ENCODE results near the gene NT5C3B.
A peak's percentile ranks its signal among the peaks of the same experiment; 100 is the strongest.
"Not testable (repeated sequence)": the region's sequence is repeated elsewhere in the genome, so short reads cannot be mapped to it uniquely, and the experiment has no call there.

NT5C3B gene

GRCh38 chr17:41835800-41836549, at the start of gene NT5C3B:
Gene NT5C3B, minus strand, starts transcription at chr17:41836232. Its CDS starts 39 bp downstream, at chr17:41836193.
- peak in 40 of 42 donors; percentile 21 to 85 (median 68) for DNase-seq
- intact Hi-C loops (cut with DNase I), result no loop called here

GRCh38 chr17:41885733-41886132, 49.7 kb upstream of the NT5C3B start:
- intact Hi-C loops (cut with DNase I), result no loop called here
- DNase-seq, result peak in 4 of 42 donors; percentile 9 to 34 (median 19)

DNA sequence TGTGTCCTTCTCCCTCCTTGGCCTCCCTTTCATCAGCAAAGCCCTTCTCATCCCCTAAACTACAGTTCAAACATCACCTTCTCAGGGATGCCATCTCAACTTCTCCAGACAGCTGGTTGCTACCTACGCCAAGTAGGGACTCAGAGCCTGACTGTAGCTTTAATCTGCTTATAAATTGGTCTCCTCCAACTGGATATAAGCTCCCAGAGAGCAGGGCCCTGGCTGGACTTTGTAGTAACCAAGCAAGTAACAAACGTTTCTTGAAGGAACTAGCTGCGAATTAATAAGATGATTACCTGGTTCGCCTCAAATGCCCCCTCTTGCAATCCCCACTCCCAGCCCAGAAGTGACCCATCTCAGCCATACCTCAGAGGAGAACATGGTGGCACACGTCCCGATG, 46.7 kb upstream of the NT5C3B start:
- intact Hi-C loops (cut with DNase I), result no loop called here
- no peak for DNase-seq

DNA sequence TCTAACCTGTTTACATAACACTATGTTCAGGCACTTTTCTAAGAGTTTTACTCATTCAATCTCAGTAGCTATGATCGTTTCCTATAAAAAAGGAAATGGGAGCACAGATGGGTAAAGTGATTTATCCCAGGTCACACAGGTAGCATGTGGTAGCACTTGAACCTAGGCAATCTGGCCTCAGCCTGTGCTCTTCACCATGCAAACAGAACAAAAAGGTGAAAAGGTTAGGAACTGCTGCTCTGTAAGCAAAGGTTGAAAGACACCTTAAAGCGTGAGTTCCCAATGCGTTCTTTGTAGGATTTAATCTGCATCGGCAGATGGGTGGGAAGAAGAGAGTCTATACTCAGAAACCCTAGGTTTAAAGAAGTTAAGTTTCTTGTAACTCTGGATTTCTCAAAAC, 44.1 kb upstream of the NT5C3B start:
- intact Hi-C loops (cut with DNase I), result no loop called here
- no peak for DNase-seq

DNA sequence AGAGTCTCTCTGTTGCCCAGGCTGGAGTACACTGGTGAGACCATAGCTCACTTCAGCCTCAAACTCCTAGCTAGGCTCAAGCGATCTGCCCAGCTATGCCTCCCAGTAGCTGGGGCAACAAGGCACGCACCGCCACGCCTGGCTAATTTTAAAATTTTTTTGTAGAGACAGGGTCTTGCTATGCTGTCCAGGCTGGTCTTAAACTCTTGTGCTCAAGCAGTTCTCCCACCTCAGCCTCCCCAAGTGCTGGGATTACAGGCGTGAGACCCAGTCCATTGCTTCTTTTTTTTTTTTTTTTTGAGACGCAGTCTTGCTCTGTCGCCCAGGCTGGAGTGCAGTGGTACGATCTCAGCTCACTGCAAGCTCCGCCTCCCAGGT, 38.2 kb upstream of the NT5C3B start:
- DNase-seq; intact Hi-C loops (cut with DNase I): not testable (repeated sequence)

- no peak for DNase-seq
- intact Hi-C loops (cut with DNase I), result no loop called here
Observed at GRCh38 chr17:41873559-41874292, 37.7 kb upstream of the NT5C3B start.

DNA sequence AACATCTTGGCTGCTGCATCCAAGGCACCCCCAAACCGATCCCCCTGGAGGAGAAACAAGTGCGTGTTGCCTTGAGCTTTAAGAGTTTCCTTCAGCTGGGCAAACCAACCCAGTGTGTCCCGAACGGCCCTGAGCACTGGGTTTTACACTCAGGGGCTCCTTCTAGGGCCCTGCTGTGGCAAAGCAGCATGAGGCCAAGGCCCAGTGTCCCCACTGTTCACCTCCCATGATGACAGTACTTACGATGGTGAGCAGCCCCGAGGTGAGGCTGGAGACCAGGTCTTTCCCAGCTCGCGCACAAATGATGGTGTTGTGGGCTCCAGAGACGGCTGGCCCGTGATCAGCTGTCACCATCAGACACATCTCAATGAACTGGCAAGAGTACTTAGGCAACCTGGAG, 35.8 kb upstream of the NT5C3B start:
- intact Hi-C loops (cut with DNase I), result no loop called here
- DNase-seq, result no peak

DNA sequence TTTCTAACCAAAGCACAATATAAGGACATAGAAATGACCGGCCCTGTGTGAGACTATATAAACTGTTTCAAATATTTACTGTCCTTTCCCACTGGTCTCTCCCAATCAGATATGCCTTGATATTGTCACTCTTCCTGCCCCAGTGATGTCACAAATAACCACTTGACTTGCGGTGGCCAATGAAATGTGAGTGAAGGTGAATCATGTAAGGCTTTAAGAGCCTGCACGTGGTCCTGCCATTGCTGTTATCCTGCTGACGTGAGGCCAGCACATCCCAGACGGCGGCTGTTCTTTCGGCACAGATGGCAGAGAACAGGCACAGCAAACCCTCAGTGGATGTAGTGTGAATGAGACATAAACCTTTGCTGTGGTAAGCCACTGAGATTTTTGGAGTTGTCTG, 34.6 kb upstream of the NT5C3B start:
- intact Hi-C loops (cut with DNase I), result no loop called here
- DNase-seq, result no peak

DNA sequence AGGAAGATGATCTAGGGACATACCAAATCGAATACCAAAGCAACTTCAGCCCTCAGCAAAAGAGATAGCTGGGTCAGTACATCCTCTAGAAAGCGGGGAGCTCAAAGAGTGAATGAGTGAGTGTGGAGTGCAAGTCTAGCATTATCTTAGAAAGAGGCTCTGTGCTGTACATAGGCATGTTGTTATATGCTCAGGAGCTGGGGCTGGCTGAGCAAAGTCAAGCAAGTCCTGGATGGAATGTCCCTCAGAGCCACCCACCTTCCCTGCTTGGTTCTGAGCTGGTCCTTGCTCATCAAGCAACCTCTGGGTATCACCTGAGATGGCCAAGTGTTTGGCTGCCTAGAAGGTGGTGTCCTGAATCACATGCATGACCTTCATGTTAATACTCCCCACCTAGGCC, 34.1 kb upstream of the NT5C3B start:
- intact Hi-C loops (cut with DNase I), result no loop called here
- DNase-seq, result no peak

- DNase-seq, result no peak
- intact Hi-C loops (cut with DNase I), result loop anchor here (10.0 kb wide), 1 partner anchor 45 kb away; the partner anchor contains the start of gene ACLY
Observed at GRCh38 chr17:41869426-41869825, 33.4 kb upstream of the NT5C3B start.

DNA sequence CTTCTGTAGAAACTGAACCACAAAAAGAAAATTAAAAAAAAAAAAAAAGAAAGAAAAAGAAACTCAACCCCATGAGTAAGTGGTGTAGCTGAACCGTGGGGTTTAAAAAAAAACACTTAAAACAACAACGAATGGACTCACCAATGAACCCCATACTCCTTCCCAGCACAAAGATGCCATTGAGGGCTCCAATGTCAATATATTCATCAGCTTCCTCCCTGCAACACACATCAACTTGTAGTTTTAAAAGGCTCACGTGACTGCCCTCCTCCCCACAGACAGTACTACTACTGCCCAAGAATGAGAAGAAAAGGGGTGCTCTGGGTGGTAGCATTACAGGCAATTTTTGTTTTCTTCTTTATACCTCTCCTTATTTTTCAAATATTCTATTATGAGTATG, 32.5 kb upstream of the NT5C3B start:
- intact Hi-C loops (cut with DNase I), result loop anchor here (10.0 kb wide), 1 partner anchor 46 kb away; the partner anchor contains the start of gene ACLY

DNA sequence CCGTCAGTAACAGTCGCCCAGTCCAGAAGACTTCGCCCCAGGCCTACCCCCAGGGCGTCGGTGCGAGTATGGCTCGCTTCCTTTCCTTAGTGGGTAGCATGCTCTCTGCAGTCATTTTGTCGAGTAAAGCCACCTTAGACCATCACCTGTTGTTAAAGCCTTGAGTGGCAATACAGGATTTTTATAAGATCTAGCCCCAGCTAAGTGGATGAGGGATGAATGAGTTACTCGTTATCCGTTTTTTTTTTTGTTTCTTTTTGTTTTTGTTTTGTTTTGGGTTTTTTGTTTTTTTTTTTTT, 29.5 kb upstream of the NT5C3B start:
- intact Hi-C loops (cut with DNase I), result loop anchor here (10.0 kb wide), 1 partner anchor 49 kb away; the partner anchor contains the start of gene ACLY
- DNase-seq, result no peak

More for the DNA sequence above, 32.5 kb upstream of the NT5C3B start:
- DNase-seq, result no peak

- peak; percentile 76 to 97 (median 92) for DNase-seq
- intact Hi-C loops (cut with DNase I), result loop anchor here (10.0 kb wide), 1 partner anchor 50 kb away; the partner anchor contains the start of gene ACLY
Observed at GRCh38 chr17:41864836-41865595, 29.0 kb upstream of the NT5C3B start, which contains the start of gene KLHL11. Gene KLHL11, minus strand, starts transcription at chr17:41865423. Its CDS starts 53 bp downstream, at chr17:41865370.

- intact Hi-C loops (cut with DNase I), result loop anchor here (10.0 kb wide), 1 partner anchor 50 kb away; the partner anchor contains the start of gene ACLY
- peak in 6 of 42 donors; percentile 47 to 85 (median 69) for DNase-seq
Observed at GRCh38 chr17:41864498-41864835, 28.4 kb upstream of the NT5C3B start.

DNA sequence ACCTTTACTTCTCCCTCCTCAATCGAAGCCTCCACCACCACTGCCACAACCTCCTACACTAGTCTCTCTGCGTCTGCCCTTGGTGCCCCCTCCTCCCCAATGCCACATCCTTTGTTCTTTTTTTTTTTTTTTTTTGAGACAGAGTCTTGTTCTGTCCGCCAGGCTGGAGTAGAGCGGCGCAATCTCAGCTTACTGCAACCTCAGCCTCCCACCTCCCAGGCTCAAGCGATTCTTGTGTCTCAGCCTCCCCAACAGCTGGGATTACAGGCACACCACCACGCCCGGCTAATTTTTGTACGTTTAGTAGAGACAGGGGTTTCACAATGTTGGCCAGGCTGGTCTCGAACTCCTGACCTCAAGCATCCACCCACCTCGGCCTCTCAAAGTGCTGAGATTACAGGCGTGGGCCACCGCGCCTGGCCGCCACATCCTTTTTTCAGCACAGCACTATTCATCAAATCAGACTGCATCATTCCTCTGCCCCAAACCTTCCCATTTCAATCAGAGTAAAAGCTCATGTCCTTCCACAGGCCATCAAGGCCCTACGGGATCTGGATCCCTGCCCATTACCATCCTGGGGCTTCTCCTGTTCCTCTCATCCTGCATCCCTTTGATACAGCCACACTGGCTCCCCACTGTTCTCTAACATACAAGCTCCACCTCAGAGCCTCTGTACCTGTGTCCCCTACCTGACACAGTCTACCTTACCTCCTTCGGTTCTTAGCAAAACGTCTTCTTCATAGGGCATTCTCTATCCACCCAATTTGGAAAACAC, 27.2 kb upstream of the NT5C3B start:
- peak in 7 of 42 donors; percentile 2 to 20 (median 10) for DNase-seq
- intact Hi-C loops (cut with DNase I), result loop anchor here (10.0 kb wide), 1 partner anchor 52 kb away; the partner anchor contains the start of gene ACLY

DNA sequence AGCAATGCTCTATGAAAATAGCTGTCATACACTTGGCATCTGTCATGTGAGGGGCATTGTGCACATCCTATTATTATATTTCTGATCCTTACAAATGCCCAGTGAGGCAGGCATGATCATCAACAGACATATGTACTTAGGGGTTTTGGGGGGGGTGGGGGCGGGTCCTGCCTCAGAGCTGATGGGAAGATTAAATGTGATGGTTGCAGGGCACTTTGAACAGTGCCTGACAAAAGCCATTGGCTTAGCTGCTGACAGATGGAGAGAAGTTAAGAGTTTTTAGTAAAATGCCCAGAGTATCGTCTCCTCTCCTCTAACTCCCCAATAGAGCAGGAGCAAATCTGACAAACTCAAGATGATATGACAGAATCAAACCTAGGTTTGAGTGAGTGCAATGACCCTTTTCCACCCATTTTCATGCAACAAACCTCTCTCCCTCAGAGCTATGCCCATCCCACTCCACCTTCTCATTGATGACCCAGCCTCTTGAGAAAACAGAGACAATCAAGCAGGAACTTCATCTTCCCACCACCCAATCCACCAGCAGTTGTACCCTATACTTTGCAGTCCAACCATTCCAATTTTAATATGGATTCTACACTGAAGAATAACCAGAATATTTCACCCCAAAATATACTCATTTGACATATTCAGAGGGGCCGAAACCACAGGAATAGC, 24.4 kb upstream of the NT5C3B start:
- intact Hi-C loops (cut with DNase I), result loop anchor here (10.0 kb wide), 1 partner anchor 54 kb away; the partner anchor contains the start of gene ACLY

DNA sequence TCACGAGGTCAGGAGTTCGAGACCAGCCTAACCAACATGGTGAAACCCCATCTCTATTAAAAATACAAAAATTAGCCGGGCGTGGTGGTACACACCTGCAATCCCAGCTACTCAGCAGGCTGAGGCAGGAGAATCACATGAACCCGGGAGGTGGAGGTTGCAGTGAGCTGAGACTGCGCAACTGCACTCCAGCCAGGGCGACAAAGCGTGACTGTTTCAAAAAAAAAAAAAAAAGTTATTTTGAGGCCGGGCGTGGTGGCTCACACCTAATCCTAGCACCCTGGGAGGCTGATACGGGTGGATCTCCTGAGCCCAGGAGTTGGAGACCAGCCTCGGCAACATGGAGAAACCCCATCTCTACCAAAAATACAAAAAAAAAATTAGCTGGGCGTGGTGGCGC, 15.3 kb upstream of the NT5C3B start:
- DNase-seq; intact Hi-C loops (cut with DNase I): not testable (repeated sequence)

More for the DNA sequence above, 24.4 kb upstream of the NT5C3B start:
- DNase-seq, result no peak

Data from head of caudate nucleus (tissue), 42 donors.